DND-41 (cell line): ENCODE measurements around the gene SMCO1.

Source experiments
- ATAC-seq: fragments of 200-7000 bp; cut with Tn5 transposase; 3 replicates; pipeline ENCODE4 v1.9.1; 2021; ENCODE audit warnings: low read depth; ENCODE audit not compliant: insufficient read depth
- DNase-seq: peaks from one replicate; pipeline ENCODE4 v3.0.0-alpha.2; 2020
- H2AFZ ChIP-seq: 2 replicates; pipeline ENCODE4 v1.6.0; 2012; ENCODE audit warnings: low read depth, low read length
- H3K27ac ChIP-seq: 2 replicates; pipeline ENCODE4 v1.5.1; 2012; ENCODE audit warnings: low read length, inconsistent platforms
- H3K27me3 ChIP-seq: fragments of 200-600 bp; sonication (generic); 2 replicates; pipeline ENCODE4 v1.6.0; 2012; ENCODE audit warnings: low read length, mild to moderate bottlenecking, inconsistent platforms; ENCODE audit not compliant: insufficient read depth, poor library complexity
- H3K36me3 ChIP-seq: 2 replicates; pipeline ENCODE4 v1.5.1; 2012; ENCODE audit warnings: low read length, inconsistent platforms; ENCODE audit not compliant: insufficient read depth
- H3K4me1 ChIP-seq: 2 replicates; pipeline ENCODE4 v1.5.1; 2012; ENCODE audit warnings: mild to moderate bottlenecking, low read length; ENCODE audit not compliant: insufficient read depth
- H3K4me2 ChIP-seq: 2 replicates; pipeline ENCODE4 v1.6.0; 2012; ENCODE audit warnings: mild to moderate bottlenecking, moderate library complexity, low read length, inconsistent platforms; ENCODE audit not compliant: insufficient read depth
- H3K4me3 ChIP-seq, 2 experiments: fragments of 200-600 bp in 1 of 2; shearing (Covaris generic) in 1 of 2; 2 replicates each; pipeline ENCODE4 v1.5.1; 2012 to 2016; ENCODE audit warnings: inconsistent platforms in 2 of 2, low read length in 2 of 2, mild to moderate bottlenecking in 2 of 2, low read depth in 1 of 2, moderate library complexity in 1 of 2
- H3K79me2 ChIP-seq: 2 replicates; pipeline ENCODE4 v1.6.0; 2012; ENCODE audit warnings: low read length, inconsistent platforms; ENCODE audit not compliant: insufficient read depth
- H3K9ac ChIP-seq: 2 replicates; pipeline ENCODE4 v1.6.0; 2012; ENCODE audit warnings: low read depth, mild to moderate bottlenecking, inconsistent platforms, low read length, moderate library complexity
- H3K9me3 ChIP-seq: 2 replicates; pipeline ENCODE4 v1.5.1; 2012; ENCODE audit warnings: low read length, moderate library complexity, mild to moderate bottlenecking, inconsistent platforms; ENCODE audit not compliant: insufficient read depth, severe bottlenecking
- H4K20me1 ChIP-seq: 2 replicates; pipeline ENCODE4 v1.6.0; 2012; ENCODE audit warnings: low read length; ENCODE audit not compliant: insufficient read depth
- EZH2 ChIP-seq: IDR thresholded peaks from 3 replicates; pipeline ENCODE4 v1.6.1; 2012; ENCODE audit warnings: borderline replicate concordance, low read depth, mild to moderate bottlenecking, moderate library complexity, low read length, inconsistent platforms; ENCODE audit not compliant: severe bottlenecking
- TF ChIP-seq, protein P1 (sequence below): IDR thresholded peaks from 2 replicates; pipeline ENCODE4 v1.5.1; 2012; ENCODE audit warnings: borderline replicate concordance, low read length, moderate library complexity, mild to moderate bottlenecking; ENCODE audit not compliant: poor library complexity, severe bottlenecking; ENCODE audit errors: extremely low read depth

The SMCO1 gene

DNA sequence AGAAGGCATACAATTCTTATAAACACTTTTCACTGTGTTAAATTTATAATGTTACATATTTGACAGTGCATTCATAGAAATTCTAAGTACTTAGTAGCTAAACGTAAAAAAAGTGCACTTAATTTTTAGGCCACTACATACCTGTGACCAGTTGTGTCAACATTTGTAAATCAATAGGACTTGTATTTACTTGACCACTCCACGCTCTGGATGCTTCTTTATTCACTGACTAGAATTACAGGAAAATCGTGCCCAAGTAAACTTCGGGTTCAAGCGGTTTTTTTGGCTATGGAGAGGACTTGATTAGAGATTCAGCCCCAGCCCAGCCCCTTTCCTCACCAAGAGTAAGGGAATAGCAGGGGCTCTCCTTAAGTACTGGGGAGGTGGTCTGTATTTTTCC lies 31.4 kb upstream of the SMCO1 start:
- Histone ChIP-seq H4K20me1 (no peaks in the 10 kb centered on the region), H3K9ac (no peak overlapping the region), H3K4me3 (no peak overlapping the region), H3K36me3 (no peaks in the 10 kb centered on the region), H3K9me3 (peaks cover 18% of the 10 kb centered on the region), H2AFZ (no peak overlapping the region), H3K4me2 (no peak overlapping the region), H3K4me1 (no peaks in the 10 kb centered on the region), H3K79me2 (no peaks in the 10 kb centered on the region), H3K27me3 (no peaks in the 10 kb centered on the region), H3K27ac (no peak overlapping the region)
- DNase-seq = no peak
- ATAC-seq = no peak
- no peak for TF ChIP-seq EZH2
- TF ChIP-seq, protein P1, sequence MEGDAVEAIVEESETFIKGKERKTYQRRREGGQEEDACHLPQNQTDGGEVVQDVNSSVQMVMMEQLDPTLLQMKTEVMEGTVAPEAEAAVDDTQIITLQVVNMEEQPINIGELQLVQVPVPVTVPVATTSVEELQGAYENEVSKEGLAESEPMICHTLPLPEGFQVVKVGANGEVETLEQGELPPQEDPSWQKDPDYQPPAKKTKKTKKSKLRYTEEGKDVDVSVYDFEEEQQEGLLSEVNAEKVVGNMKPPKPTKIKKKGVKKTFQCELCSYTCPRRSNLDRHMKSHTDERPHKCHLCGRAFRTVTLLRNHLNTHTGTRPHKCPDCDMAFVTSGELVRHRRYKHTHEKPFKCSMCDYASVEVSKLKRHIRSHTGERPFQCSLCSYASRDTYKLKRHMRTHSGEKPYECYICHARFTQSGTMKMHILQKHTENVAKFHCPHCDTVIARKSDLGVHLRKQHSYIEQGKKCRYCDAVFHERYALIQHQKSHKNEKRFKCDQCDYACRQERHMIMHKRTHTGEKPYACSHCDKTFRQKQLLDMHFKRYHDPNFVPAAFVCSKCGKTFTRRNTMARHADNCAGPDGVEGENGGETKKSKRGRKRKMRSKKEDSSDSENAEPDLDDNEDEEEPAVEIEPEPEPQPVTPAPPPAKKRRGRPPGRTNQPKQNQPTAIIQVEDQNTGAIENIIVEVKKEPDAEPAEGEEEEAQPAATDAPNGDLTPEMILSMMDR = no peak

DNA sequence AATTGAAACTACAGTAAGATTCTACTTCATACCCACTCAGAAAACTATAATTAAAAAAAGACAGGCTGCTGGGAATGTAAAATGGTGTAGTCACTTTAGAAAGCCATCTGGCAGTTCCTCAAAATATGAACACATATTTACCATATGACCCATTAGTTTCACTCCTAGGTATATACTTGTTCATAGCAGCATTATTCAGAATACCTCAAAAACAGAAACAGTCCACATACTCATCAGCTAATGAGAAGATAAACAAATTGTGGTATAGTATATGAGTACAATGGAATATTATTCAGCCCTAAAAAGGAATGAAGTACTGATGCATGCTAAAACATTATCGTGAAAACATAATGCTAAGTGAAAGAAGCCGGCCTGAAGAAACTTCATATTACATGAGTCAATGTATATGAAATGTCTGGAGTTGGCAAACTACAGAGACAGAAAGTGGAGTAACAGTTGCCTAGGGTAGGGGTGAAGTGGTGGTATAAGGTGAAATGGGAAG lies 29.4 kb upstream of the SMCO1 start:
- Histone ChIP-seq H3K27me3 (no peaks in the 10 kb centered on the region), H3K4me1 (no peaks in the 10 kb centered on the region), H4K20me1 (no peaks in the 10 kb centered on the region), H3K27ac (no peak overlapping the region), H3K4me2 (no peak overlapping the region), H3K9me3 (peaks cover 7% of the 10 kb centered on the region), H3K36me3 (no peaks in the 10 kb centered on the region), H3K79me2 (no peaks in the 10 kb centered on the region), H3K4me3 (no peak overlapping the region), H2AFZ (no peak overlapping the region), H3K9ac (no peak overlapping the region)
- TF ChIP-seq, protein P1 = no peak
- no peak for TF ChIP-seq EZH2
- ATAC-seq = no peak
- DNase-seq = no peak

DNA sequence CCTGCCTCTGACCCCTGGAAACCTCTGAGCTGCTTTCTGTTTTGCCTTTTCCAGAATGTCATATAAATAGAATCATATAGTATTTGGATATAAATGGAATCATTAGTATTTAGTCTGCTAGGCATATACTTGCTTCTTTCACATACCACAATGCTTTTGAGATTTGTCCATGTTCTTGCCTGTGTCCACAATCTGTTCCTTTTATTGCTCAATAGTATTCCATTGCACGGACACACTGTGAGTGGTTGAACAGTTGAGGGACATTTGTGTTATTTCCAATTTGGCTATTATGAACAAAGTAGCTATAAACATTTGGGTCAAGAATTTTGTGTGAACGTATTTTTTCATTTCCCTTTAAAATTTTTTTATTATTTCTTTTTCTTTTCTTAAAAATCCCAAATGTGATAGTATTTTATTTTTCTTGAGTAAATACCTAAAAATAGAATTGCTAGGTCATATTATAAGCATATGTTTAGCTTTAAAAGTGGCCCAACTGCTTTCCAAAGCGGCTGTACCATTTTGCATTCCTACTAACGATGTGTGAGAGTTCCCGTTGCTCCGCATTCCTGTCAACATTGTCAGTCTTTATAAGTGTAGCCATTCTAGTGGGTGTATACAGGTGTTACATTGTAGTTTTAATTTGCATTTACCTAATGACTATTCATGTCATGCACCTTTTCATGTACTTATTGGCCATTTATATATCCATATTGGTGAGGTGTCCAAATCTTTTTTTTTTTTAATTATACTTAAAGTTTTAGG lies 26.7 kb upstream of the SMCO1 start:
- Histone ChIP-seq H3K9me3 (no peaks in the 10 kb centered on the region), H2AFZ (no peak overlapping the region), H3K27me3 (no peaks in the 10 kb centered on the region), H3K79me2 (no peaks in the 10 kb centered on the region), H3K9ac (no peak overlapping the region), H4K20me1 (no peaks in the 10 kb centered on the region), H3K36me3 (no peaks in the 10 kb centered on the region), H3K4me3 (no peak overlapping the region), H3K4me1 (no peaks in the 10 kb centered on the region), H3K27ac (no peak overlapping the region), H3K4me2 (no peak overlapping the region)
- ATAC-seq (no peak), DNase-seq (no peak)
- TF ChIP-seq, protein P1 = no peak
- no peak for TF ChIP-seq EZH2
